Fibroblast of pulmonary artery (primary cell): Measurements from ENCODE around the gene PRAC2.

Source experiments
- DNase-seq: peaks from one replicate; pipeline ENCODE4 v3.0.0-alpha.2; 2010; ENCODE audit warnings: low read depth
- H3K4me3 ChIP-seq: replicated peaks from 2 replicates; pipeline ENCODE4 v1.5.1; 2011; ENCODE audit warnings: low read depth, mild to moderate bottlenecking, control low read depth, low read length, moderate library complexity
- TF ChIP-seq, protein P1 (sequence below): IDR thresholded peaks from 2 replicates; pipeline ENCODE4 v1.5.1; 2011; ENCODE audit warnings: mild to moderate bottlenecking, control low read depth, low read length, inconsistent platforms; ENCODE audit errors: missing control alignments

Gene PRAC2

GRCh38 chr17:48731355-48731754 is 8.4 kb downstream of the PRAC2 start:
- TF ChIP-seq, protein P1, sequence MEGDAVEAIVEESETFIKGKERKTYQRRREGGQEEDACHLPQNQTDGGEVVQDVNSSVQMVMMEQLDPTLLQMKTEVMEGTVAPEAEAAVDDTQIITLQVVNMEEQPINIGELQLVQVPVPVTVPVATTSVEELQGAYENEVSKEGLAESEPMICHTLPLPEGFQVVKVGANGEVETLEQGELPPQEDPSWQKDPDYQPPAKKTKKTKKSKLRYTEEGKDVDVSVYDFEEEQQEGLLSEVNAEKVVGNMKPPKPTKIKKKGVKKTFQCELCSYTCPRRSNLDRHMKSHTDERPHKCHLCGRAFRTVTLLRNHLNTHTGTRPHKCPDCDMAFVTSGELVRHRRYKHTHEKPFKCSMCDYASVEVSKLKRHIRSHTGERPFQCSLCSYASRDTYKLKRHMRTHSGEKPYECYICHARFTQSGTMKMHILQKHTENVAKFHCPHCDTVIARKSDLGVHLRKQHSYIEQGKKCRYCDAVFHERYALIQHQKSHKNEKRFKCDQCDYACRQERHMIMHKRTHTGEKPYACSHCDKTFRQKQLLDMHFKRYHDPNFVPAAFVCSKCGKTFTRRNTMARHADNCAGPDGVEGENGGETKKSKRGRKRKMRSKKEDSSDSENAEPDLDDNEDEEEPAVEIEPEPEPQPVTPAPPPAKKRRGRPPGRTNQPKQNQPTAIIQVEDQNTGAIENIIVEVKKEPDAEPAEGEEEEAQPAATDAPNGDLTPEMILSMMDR, result no peak
- no peak overlapping the region for H3K4me3 ChIP-seq
- no peak for DNase-seq

DNA sequence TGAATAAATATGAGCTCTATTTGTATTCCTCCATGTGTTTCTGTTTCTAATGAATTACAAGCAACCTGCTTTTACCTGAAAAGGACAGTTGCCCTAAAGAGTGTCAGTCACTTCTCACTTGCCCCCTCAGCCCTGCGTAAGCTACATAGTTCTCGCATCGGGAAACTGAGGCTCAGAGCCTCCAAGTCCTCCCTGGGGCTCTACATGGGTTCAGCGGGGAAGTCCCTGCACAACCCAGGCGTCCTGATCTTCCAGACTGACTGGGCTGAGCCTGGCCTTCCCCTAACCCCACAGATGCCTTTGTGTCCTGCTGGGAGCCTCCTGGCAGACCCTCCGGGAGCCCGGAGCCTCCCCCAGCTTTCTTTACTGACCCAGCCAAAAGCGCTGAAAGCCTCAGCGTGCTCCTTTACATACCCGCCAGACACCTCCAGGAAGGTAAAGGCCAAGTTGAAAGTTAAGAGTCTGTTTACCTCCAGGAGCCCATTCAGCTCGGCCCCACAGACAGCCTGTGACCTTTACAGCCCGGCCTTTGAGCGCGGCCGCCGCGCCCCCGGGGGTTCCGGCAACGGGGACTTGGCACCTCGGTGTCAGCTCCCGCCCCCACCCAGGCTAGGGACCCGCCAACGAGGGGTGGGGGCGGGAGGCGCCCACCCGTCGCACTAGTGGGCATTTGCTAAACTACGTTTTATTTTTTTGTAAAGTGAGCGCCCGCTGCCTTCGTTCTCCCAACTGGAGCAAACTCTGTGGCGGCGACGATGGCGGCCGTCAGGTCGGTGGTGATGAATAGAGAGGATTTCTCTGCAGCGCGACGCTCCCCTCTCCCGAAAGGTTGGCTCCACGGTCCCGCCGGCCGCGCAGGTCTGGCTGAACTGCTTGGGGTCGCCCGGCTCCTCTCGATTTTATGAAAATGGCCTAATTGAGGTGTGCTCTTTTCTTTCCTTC is 10.0 kb downstream of the PRAC2 start:
- TF ChIP-seq, protein P1, result no peak
- H3K4me3 ChIP-seq, result no peak overlapping the region
- no peak for DNase-seq

DNA sequence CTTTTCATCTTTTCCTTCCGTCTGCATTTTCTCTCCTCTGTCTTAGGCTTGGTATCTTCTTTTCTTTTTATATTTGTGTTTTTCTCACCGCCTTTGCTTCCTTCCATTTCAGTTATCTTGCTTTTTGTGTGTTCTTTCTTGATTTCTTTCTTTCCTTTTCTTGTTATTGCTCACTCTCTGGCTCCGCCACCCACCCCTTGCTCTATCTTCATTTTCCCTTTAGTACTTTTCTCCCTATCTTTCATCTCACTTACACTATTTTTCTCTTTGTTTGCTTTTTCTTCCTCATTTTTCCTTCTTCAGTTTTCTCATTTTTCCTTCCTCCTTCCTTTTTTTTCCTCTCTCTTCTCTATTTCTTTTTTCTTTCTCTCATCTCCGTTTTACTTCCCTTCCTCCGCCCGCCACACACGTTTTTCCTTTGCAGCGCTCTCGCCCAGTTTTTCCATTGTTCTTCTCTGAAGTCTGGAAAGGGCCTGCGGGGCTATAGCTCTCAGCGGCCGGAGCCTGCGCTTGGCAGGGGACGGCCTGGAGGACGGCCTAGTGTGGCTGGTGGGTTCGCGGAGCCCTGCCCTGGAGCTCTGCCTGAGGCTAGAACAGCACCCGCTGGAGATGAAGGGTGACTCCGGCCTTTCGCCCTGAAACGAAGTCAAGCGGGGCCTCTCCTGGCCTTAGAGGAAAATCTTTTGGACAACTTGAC is 10.8 kb downstream of the PRAC2 start:
- TF ChIP-seq, protein P1, result no peak

DNA sequence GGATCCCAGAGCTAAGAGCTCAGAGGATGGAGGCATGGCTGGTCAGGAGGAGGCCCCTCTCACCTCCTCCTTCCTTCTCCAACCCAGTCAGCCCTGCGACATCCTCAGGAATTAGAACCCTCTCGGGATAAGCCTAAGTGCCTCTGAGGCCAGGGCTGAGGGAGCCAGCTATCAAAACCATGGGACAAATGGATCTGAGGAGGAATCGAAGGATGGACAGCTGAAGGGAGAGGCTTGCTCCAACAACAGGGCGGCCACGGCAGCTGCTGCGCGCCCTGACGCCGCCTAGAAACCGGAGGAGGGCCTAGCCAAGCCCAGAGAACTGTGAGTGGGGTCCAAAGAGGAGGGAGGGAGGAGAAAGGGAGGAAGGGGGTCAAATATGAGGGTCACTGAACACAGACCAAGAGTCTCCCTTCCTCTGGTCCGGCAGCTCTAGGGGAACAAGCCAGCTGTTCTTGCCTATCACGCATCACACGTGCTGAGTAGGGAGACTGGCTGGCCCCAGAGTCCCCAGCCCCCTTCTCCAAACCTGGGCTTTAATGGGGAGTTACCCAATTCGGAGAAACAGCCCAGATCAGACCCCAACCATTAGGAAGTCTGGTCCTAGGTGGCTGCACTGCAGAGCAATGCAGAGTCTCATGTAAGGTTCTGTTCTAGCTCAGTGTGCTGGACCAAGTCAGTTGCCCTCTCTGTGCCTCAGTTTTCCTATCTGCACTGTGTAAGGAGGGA is 11.5 kb downstream of the PRAC2 start:
- no peak overlapping the region for H3K4me3 ChIP-seq
- no peak for DNase-seq
- TF ChIP-seq, protein P1, result no peak

More for the DNA sequence above, 10.8 kb downstream of the PRAC2 start:
- DNase-seq, result no peak
- no peak overlapping the region for H3K4me3 ChIP-seq

- TF ChIP-seq, protein P1, result no peak
- no peak for DNase-seq
- H3K4me3 ChIP-seq, result no peak overlapping the region
Measured at GRCh38 chr17:48735062-48735351, 12.0 kb downstream of the PRAC2 start.

DNA sequence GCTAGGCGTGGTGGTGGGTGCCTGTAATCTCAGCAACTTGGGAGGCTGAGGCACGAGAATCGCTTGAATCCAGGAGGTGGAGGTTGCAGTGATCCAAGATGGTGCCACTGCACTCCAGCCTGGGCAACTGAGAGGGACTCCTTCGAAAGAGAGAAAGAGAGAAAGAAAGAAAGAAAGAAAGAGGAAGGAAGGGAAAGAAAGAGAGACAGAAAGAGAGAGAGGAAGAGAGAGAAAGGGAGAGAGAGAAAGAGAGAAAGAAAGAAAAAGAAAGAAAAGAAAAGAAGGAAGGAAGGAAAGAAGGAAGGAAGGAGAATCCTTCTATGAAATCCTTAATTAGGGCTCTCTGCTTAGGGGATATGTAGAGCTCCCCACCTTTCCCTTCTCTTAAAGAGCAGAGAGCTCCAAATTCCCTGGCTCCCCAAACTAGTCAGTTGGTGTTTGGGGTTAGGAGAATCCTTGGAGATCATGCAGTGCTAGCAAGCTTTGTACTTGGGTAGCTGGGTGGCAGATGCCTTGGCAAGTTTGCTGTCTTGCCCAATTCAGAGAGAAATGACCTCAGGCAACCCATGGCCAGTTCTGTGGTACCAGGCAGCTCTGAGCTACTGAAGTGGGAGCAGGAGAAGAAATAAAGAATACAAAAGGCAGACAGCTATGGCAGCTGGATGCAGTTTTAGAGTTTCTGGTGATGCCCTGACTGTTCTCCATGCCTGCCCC is 14.5 kb downstream of the PRAC2 start:
- TF ChIP-seq, protein P1, result no peak
- no peak overlapping the region for H3K4me3 ChIP-seq
- no peak for DNase-seq
